HCT116 (cell line): Measurements from ENCODE around the gene SRPK3. TPM values are rescaled to one million over a fixed set of nuclear protein-coding genes. Genes with fewer than 3 reads are reported as not detected.

Source experiments
- ATAC-seq: fragments of 200-7000 bp; cut with Tn5 transposase; 2 replicates; pipeline ENCODE4 v1.9.1; 2020; ENCODE audit warnings: mild to moderate bottlenecking, moderate library complexity
- BruUV-seq: library from RNA; stranded (reverse); fragments of 400-500 nt; replicated peaks from 2 replicates; lab custom pipeline; 2021; lab: Mats Ljungman, UMichigan
- CTCF ChIA-PET: fragments of 300-600 bp; sonication (Branson Sonifier 250); formaldehyde crosslinking; loops from one replicate; lab custom pipeline; 2021; ENCODE audit warnings: antibody characterized with exemption; lab: Charles Lee
- POLR2A ChIA-PET: fragments of 300-600, 350-600 bp; sonication (Branson Sonifier 250); formaldehyde crosslinking; loops from one replicate; lab custom pipeline; 2021; ENCODE audit warnings: antibody characterized with exemption; lab: Charles Lee
- RAD21 ChIA-PET, 2 experiments: fragments of 300-600 bp; sonication (Branson Sonifier 250); formaldehyde crosslinking; loops; one replicate each; lab custom pipeline; 2023; ENCODE audit warnings: low total read pairs in 2 of 2; ENCODE audit not compliant: uncharacterized antibody in 2 of 2, unreplicated experiment in 2 of 2, low non-redundant PET in 1 of 2; lab: Charles Lee
- DNase-seq: peaks from one replicate; pipeline ENCODE4 v3.0.0-alpha.2; 2010; ENCODE audit warnings: low read depth, low spot score
- H2AFZ ChIP-seq: fragments of 200-600 bp; shearing (Covaris generic), sonication (generic); 2 replicates; pipeline ENCODE4 v1.6.1; 2017; ENCODE audit warnings: low read depth, mixed run types, mixed read lengths, antibody characterized with exemption, low read length; ENCODE audit not compliant: poor library complexity, severe bottlenecking
- H3K27ac ChIP-seq: 2 replicates; pipeline ENCODE4 v1.5.1; 2012; ENCODE audit warnings: low read depth, low read length
- H3K27me3 ChIP-seq: fragments of 200-600 bp; sonication (generic); 2 replicates; pipeline ENCODE4 v1.6.1; 2016; ENCODE audit warnings: mixed run types, low read length, mixed read lengths; ENCODE audit not compliant: insufficient read depth
- H3K36me3 ChIP-seq, 2 experiments: fragments of 200-500 bp in 1 of 2; fragments of 200-600 bp in 1 of 2; sonication (Bioruptor generic) in 1 of 2; sonication (generic) in 1 of 2; 2 replicates each; pipeline versions ENCODE4 v1.5.1 to v1.6.1; 2014 to 2016; ENCODE audit warnings: low read length in 2 of 2, inconsistent platforms in 1 of 2, mixed read lengths in 1 of 2, mixed run types in 1 of 2; ENCODE audit not compliant: insufficient read depth in 2 of 2, control insufficient read depth in 1 of 2
- H3K4me1 ChIP-seq, 2 experiments: fragments of 200-600 bp in 1 of 2; sonication (generic) in 1 of 2; 2 replicates each; pipeline versions ENCODE4 v1.5.1 to v1.6.1; 2012 to 2017; ENCODE audit warnings: low read length in 2 of 2, inconsistent platforms in 1 of 2, mild to moderate bottlenecking in 1 of 2, mixed read lengths in 1 of 2, mixed run types in 1 of 2, moderate library complexity in 1 of 2; ENCODE audit not compliant: insufficient read depth in 2 of 2, control insufficient read depth in 1 of 2
- H3K4me2 ChIP-seq: fragments of 200-600 bp; sonication (generic); 2 replicates; pipeline ENCODE4 v1.6.1; 2017; ENCODE audit warnings: mixed run types, low read length, mixed read lengths
- H3K4me3 ChIP-seq, 2 experiments: fragments of 200-600 bp in 1 of 2; sonication (generic) in 1 of 2; replicated peaks in 1 of 2; 2 replicates each; pipeline ENCODE4 v1.5.1; 2011 to 2016; ENCODE audit warnings: low read length in 2 of 2, control low read depth in 1 of 2, low read depth in 1 of 2, mild to moderate bottlenecking in 1 of 2, mixed read lengths in 1 of 2, mixed run types in 1 of 2
- H3K79me2 ChIP-seq: fragments of 200-600 bp; sonication (generic); 2 replicates; pipeline ENCODE4 v1.6.1; 2017; ENCODE audit warnings: mild to moderate bottlenecking, mixed run types, low read length, moderate library complexity, mixed read lengths; ENCODE audit not compliant: insufficient read depth
- H3K9ac ChIP-seq: fragments of 200-600 bp; sonication (generic); 2 replicates; pipeline ENCODE4 v1.6.1; 2016; ENCODE audit warnings: low read length, mixed read lengths
- H3K9me2 ChIP-seq: fragments of 200-600 bp; sonication (generic), shearing (Covaris generic); 2 replicates; pipeline ENCODE4 v1.6.1; 2017; ENCODE audit warnings: mixed run types, mild to moderate bottlenecking, moderate library complexity; ENCODE audit not compliant: insufficient read depth
- H3K9me3 ChIP-seq, 2 experiments: fragments of 200-500 bp in 1 of 2; fragments of 200-600 bp in 1 of 2; sonication (Bioruptor generic) in 1 of 2; sonication (generic) in 1 of 2; 2 replicates each; pipeline ENCODE4 v1.6.1; 2014 to 2017; ENCODE audit warnings: low read length in 2 of 2, mixed read lengths in 2 of 2, inconsistent platforms in 1 of 2, low read depth in 1 of 2, mild to moderate bottlenecking in 1 of 2, mixed run types in 1 of 2, moderate library complexity in 1 of 2; ENCODE audit not compliant: control insufficient read depth in 1 of 2, insufficient read depth in 1 of 2
- H4K20me1 ChIP-seq: fragments of 200-600 bp; sonication (generic), shearing (Covaris generic); 2 replicates; pipeline ENCODE4 v1.6.1; 2017; ENCODE audit warnings: mixed run types, mild to moderate bottlenecking, moderate library complexity; ENCODE audit not compliant: insufficient read depth
- ELF1 ChIP-seq: IDR thresholded peaks from 2 replicates; pipeline ENCODE4 v1.6.1; 2012; ENCODE audit warnings: low read depth, borderline replicate concordance
- JUND ChIP-seq: IDR thresholded peaks from 2 replicates; pipeline ENCODE4 v1.6.1; 2012
- POLR2AphosphoS5 ChIP-seq: IDR thresholded peaks from 2 replicates; pipeline ENCODE4 v1.6.1; 2011; ENCODE audit warnings: mild to moderate bottlenecking, low read depth, low read length, moderate library complexity
- REST ChIP-seq: IDR thresholded peaks from 2 replicates; pipeline ENCODE4 v1.6.1; 2012; ENCODE audit warnings: low read depth
- TCF7L2 ChIP-seq: IDR thresholded peaks from 2 replicates; pipeline ENCODE4 v1.7.0; 2011; ENCODE audit warnings: borderline replicate concordance, inconsistent platforms; ENCODE audit not compliant: insufficient read depth, insufficient read length; ENCODE audit errors: extremely low read depth
- YY1 ChIP-seq: IDR thresholded peaks from 2 replicates; pipeline ENCODE4 v1.6.1; 2011; ENCODE audit warnings: low read length, low read depth, moderate library complexity, mild to moderate bottlenecking; ENCODE audit not compliant: insufficient replicate concordance; ENCODE audit errors: extremely low read depth
- ZBTB33 ChIP-seq: IDR thresholded peaks from 2 replicates; pipeline ENCODE4 v1.6.1; 2011; ENCODE audit warnings: mild to moderate bottlenecking, low read length, moderate library complexity; ENCODE audit not compliant: insufficient replicate concordance; ENCODE audit errors: extremely low read depth
- ZNF274 ChIP-seq: fragments of 200-500 bp; sonication (Bioruptor generic); IDR thresholded peaks from 2 replicates; pipeline ENCODE4 v1.6.1; 2014; ENCODE audit warnings: mild to moderate bottlenecking, low read depth, low read length, inconsistent platforms
- intact Hi-C: fragments of 100-400 bp; cut with micrococcal nuclease; formaldehyde crosslinking; loops from 2 replicates; pipeline ENCODE4 v1.10.0; 2022
- total RNA-seq: library from RNA; stranded (reverse); gene quantifications from one replicate; pipeline ENCODE4 v1.2.1, GENCODE V29; 2021; ENCODE audit not compliant: unreplicated experiment

Gene SRPK3
- total RNA-seq, 1 experiment from 2014 or later: not detected

- no peaks in the 10 kb centered on the region for H3K9me2 ChIP-seq
- H2AFZ ChIP-seq: no peak overlapping the region
- H3K4me1 ChIP-seq: peaks cover 0 to 6% of the 10 kb centered on the region in 2 experiments; a peak in 1 of 4 replicates
- H3K79me2 ChIP-seq: no peaks in the 10 kb centered on the region
- H3K36me3 ChIP-seq: no peaks in the 10 kb centered on the region
- H3K9ac ChIP-seq: no peak overlapping the region
- POLR2A ChIA-PET: no interaction called here
- no peaks in the 10 kb centered on the region for H4K20me1 ChIP-seq
- no peak overlapping the region for H3K27ac ChIP-seq
- BruUV-seq: no TSS peak
- no peak for ATAC-seq
- intact Hi-C loops: no loop called here
- H3K9me3 ChIP-seq: no peaks in the 10 kb centered on the region
- TF ChIP-seq ZBTB33: no peak
- TF ChIP-seq TCF7L2: no peak
- TF ChIP-seq, all 23 proteins: peak for 0
- RAD21 ChIA-PET: no interaction called here
- DNase-seq: no peak
- Histone ChIP-seq H3K4me2 (no peak overlapping the region), H3K4me3 (no peak overlapping the region), H3K27me3 (no peaks in the 10 kb centered on the region)
- CTCF ChIA-PET: no interaction called here
Observed at GRCh38 chrX:153774576-153775292, 6.1 kb upstream of the SRPK3 start.

GRCh38 chrX:153775293-153776119 lies 5.3 kb upstream of the SRPK3 start:
- H4K20me1 ChIP-seq: no peaks in the 10 kb centered on the region
- DNase-seq (no peak), ATAC-seq (no peak)
- ChIA-PET CTCF (no interaction called here), POLR2A (no interaction called here), RAD21 (no interaction called here)
- H3K9me2 ChIP-seq: no peaks in the 10 kb centered on the region
- no peak for TF ChIP-seq REST
- no peak for TF ChIP-seq POLR2AphosphoS5
- no peak for TF ChIP-seq JUND
- no peak for TF ChIP-seq YY1
- TF ChIP-seq ZNF274: no peak
- TF ChIP-seq ELF1: no peak
- TF ChIP-seq TCF7L2: no peak
- no TSS peak for BruUV-seq
- H3K27ac ChIP-seq: no peak overlapping the region
- no peak overlapping the region for H3K4me2 ChIP-seq
- no peak overlapping the region for H2AFZ ChIP-seq
- H3K4me3 ChIP-seq: no peak overlapping the region
- no peaks in the 10 kb centered on the region for H3K9me3 ChIP-seq
- no peak overlapping the region for H3K9ac ChIP-seq
- H3K4me1 ChIP-seq: peaks cover 0 to 6% of the 10 kb centered on the region in 2 experiments; a peak in 1 of 4 replicates
- intact Hi-C loops: no loop called here
- H3K27me3 ChIP-seq: no peaks in the 10 kb centered on the region
- H3K79me2 ChIP-seq: no peaks in the 10 kb centered on the region
- no peaks in the 10 kb centered on the region for H3K36me3 ChIP-seq
